Measurements from ENCODE around the gene UTS2B. TPM values are rescaled to one million over a fixed set of nuclear protein-coding genes. Genes with fewer than 3 reads are reported as not detected.

Gene UTS2B
- total and polyA plus RNA-seq, 4 donors = 0.10 to 0.76 TPM; not detected in 2

DNA sequence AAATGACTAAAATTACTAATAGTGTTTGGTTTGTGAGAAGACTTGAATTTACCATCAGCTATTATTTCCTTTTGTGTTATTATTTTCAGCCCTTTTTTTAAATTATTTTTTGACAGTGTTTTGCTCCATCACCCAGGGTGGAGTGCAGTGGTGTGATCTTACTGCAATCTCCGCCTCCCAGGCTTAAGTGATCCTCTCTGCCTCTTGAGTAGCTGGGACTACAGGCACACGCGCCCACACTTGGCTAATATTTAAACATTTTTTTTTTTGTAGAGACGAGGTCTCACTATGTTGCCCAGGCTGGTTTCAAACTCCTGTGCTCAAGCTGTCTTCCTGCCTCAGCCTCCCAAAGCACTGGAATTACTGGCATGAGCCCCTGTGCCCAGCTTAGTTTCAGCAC lies 31.7 kb upstream of the UTS2B start:
- 71% methylated on average over 4 of the region's 4 CpGs for WGBS
- Histone ChIP-seq H3K36me3 (ENCODE audit: control insufficient read depth in 4 of 4, insufficient read depth in 3 of 4, low read depth in 1 of 4, low read length in 3 of 4) (peaks cover 10 to 60% (median 34%) of the 10 kb centered on the region in 4 donors), H3K27ac (ENCODE audit: low read depth in 1 of 2, low read length in 2 of 2) (no peak overlapping the region), H3K9me3 (ENCODE audit: control insufficient read depth in 4 of 4, low read length in 3 of 4) (no peaks in the 10 kb centered on the region), H3K9ac (ENCODE audit: low read depth in 1 of 2, low read length in 2 of 2) (no peak overlapping the region), H3K4me1 (ENCODE audit: control insufficient read depth in 4 of 4, insufficient read depth in 4 of 4, low read length in 3 of 4) (peaks cover 0 to 2% (median 0%) of the 10 kb centered on the region in 4 donors), H3K27me3 (ENCODE audit: control insufficient read depth in 4 of 4, insufficient read depth in 4 of 4, low read length in 3 of 4) (no peaks in the 10 kb centered on the region), H3K4me3 (ENCODE audit: low read depth in 1 of 3, low read length in 3 of 3) (no peak overlapping the region)
- TF ChIP-seq FOXA2 (IDR thresholded peaks at IDR 0.05) (no peak), FOXA1 (IDR thresholded peaks at IDR 0.05) (no peak), REST (IDR thresholded peaks at IDR 0.05) (no peak), ZBTB33 (IDR thresholded peaks at IDR 0.05) (no peak), GABPA (IDR thresholded peaks at IDR 0.05 in 1 of 2, conservative IDR thresholded peaks at IDR 0.05 in 1 of 2) (no peak), SP1 (IDR thresholded peaks at IDR 0.05) (no peak)
- TF ChIP-seq, protein P1, sequence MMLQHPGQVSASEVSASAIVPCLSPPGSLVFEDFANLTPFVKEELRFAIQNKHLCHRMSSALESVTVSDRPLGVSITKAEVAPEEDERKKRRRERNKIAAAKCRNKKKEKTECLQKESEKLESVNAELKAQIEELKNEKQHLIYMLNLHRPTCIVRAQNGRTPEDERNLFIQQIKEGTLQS (IDR thresholded peaks at IDR 0.05) = no peak
- TF ChIP-seq, protein P2, sequence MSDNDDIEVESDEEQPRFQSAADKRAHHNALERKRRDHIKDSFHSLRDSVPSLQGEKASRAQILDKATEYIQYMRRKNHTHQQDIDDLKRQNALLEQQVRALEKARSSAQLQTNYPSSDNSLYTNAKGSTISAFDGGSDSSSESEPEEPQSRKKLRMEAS (IDR thresholded peaks at IDR 0.05) = no peak
- DNase-seq (ENCODE audit: low spot score) = no peak

DNA sequence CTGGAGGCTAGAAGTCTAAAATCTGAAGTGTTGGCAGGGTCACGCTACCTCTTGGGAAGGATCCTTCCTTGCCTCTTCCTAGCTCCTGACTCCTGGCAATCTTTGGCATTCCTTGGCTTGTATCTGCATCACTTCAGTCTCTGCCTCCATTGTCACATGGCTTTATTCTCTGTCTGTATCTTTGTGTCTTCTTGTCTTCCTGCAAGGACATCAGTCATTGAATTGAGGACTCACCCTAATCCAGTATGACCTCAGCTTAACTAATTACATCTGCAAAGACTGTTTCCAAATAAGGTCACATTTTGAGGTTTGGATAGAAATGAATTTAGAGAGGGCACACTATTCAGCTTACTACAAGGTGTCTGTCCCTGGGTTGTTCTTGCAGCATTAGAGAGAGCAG lies 31.1 kb upstream of the UTS2B start:
- WGBS = 98% methylated on average over 1 of the region's 1 CpG
- H3K36me3 ChIP-seq (ENCODE audit: control insufficient read depth in 4 of 4, insufficient read depth in 3 of 4, low read depth in 1 of 4, low read length in 3 of 4) = peaks cover 10 to 56% (median 32%) of the 10 kb centered on the region in 4 donors

More for the DNA sequence above, 31.1 kb upstream of the UTS2B start:
- no peak for DNase-seq (ENCODE audit: low spot score)
- Histone ChIP-seq H3K9ac (ENCODE audit: low read depth in 1 of 2, low read length in 2 of 2) (no peak overlapping the region), H3K9me3 (ENCODE audit: control insufficient read depth in 4 of 4, low read length in 3 of 4) (no peaks in the 10 kb centered on the region), H3K4me3 (ENCODE audit: low read depth in 1 of 3, low read length in 3 of 3) (no peak overlapping the region), H3K27me3 (ENCODE audit: control insufficient read depth in 4 of 4, insufficient read depth in 4 of 4, low read length in 3 of 4) (no peaks in the 10 kb centered on the region), H3K27ac (ENCODE audit: low read depth in 1 of 2, low read length in 2 of 2) (no peak overlapping the region), H3K4me1 (ENCODE audit: control insufficient read depth in 4 of 4, insufficient read depth in 4 of 4, low read length in 3 of 4) (peaks cover under 1 to 7% (median 3%) of the 10 kb centered on the region in 4 donors)
- no peak for TF ChIP-seq TAF1 (conservative IDR thresholded peaks at IDR 0.05)
- TF ChIP-seq, protein P1 (IDR thresholded peaks at IDR 0.05) = no peak
- TF ChIP-seq CTCF (IDR thresholded peaks at IDR 0.05; ENCODE audit: low read depth, low read length, missing input control) = no peak
- TF ChIP-seq HNF4A (conservative IDR thresholded peaks at IDR 0.05) = no peak
- TF ChIP-seq EGR1 (IDR thresholded peaks at IDR 0.05; ENCODE audit: low read depth in 2 of 2) = no peak
- no peak for TF ChIP-seq SP1 (IDR thresholded peaks at IDR 0.05)
- no peak for TF ChIP-seq FOXA1 (IDR thresholded peaks at IDR 0.05)
- no peak for TF ChIP-seq HNF4G (IDR thresholded peaks at IDR 0.05)
- TF ChIP-seq ZBTB33 (IDR thresholded peaks at IDR 0.05) = no peak
- no peak for TF ChIP-seq RXRA (IDR thresholded peaks at IDR 0.05)
- TF ChIP-seq, protein P2 (IDR thresholded peaks at IDR 0.05) = no peak
- TF ChIP-seq GABPA (IDR thresholded peaks at IDR 0.05 in 1 of 2, conservative IDR thresholded peaks at IDR 0.05 in 1 of 2) = no peak
- no peak for TF ChIP-seq NR2F2 (IDR thresholded peaks at IDR 0.05)
- no peak for TF ChIP-seq RAD21 (IDR thresholded peaks at IDR 0.05)
- no peak for TF ChIP-seq FOXA2 (IDR thresholded peaks at IDR 0.05)
- TF ChIP-seq REST (IDR thresholded peaks at IDR 0.05) = no peak

Data from liver (tissue), 9 donors.